ENCODE measurements around the gene STK38L. TPM values are rescaled to one million over a fixed set of nuclear protein-coding genes. Genes with fewer than 3 reads are reported as not detected.

STK38L gene
- 17.6 and 19.4 TPM in 2 replicates for total RNA-seq (2014; rRNA removed; shearing (Covaris generic))
- polyA plus RNA-seq (2014; cell fraction: nucleus; rRNA removed) = 12.1 and 12.2 TPM in 2 replicates

- peak; percentile 94 for DNase-seq (ENCODE audit: extremely low read depth, low read depth)
Observed at GRCh38 chr12:27243804-27244688, at the start of gene STK38L. STK38L (plus strand) TSS chr12:27244286; CDS start chr12:27297721, 53,435 bp downstream.

GRCh38 chr12:27194644-27195043, 49.4 kb upstream of the STK38L start:
- no peak for DNase-seq (ENCODE audit: extremely low read depth, low read depth)

GRCh38 chr12:27198036-27198435, 46.0 kb upstream of the STK38L start:
- no peak for DNase-seq (ENCODE audit: extremely low read depth, low read depth)

DNA sequence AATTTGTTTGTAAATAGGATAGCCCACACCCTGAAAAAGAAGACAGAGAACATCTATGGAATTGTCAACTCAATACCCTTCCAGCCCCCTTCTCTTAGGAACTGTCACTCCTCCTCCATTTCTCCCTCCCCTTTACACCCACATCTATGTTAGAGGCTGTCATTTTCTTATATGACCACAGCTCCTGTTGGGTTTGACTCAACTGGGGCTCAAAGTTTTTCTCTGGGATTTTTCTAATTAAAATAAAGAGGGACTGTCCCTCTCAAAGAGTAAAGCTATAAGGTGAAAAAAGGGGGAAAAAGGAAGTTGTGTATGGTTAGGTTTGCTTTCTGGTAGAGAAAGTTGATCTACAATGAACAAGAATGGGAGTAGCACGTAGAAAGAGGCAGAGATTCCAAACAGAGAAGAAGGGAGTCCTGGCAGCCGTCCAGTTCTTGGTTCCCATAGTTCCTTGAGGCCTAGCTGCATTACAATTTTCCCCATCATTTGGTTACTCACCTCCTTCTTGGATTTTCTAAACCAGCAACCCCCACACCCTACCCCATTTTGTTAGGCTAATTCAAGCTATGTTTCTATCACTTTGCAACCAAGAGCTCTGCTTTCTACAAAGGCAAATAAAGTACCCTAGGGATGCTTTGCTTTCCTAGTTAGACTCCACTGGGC, 44.3 kb upstream of the STK38L start:
- DNase-seq (ENCODE audit: extremely low read depth, low read depth) = no peak

GRCh38 chr12:27201169-27201568, 42.9 kb upstream of the STK38L start:
- DNase-seq (ENCODE audit: extremely low read depth, low read depth) = no peak

DNA sequence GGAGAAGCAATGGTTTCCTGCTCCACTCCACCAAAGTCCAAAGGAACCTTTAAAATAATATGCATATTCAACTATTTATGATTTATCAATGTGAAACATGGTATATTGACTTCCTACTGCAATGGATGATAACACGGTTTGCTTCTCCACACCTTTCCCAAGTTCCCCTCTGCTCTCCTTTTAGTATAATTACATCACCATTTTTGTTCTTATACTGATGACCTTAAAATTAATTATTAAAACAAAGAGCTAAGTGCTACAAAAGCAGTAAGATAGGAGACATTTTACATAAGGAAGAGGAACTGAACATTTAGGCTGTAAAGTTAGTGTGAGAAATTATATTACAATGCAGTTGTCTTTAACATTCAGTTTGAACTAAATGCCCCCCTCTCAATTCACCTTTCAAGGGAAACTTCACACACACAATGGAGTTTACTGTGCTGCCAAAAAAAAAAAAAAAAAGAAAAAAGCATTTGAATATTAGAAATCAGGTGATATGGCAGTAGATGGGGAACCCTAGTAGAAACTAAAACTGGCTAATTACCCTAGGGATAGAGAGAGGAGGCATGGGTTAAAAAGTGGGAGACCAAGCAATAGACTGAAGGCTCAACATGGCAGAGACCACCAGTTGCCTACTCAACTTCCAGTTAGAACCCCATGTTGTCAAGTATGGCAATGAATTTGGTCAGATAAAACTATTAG, 37.1 kb upstream of the STK38L start:
- no peak for DNase-seq (ENCODE audit: extremely low read depth, low read depth)

GRCh38 chr12:27207615-27208413, 36.3 kb upstream of the STK38L start:
- no peak for DNase-seq (ENCODE audit: extremely low read depth, low read depth)

DNA sequence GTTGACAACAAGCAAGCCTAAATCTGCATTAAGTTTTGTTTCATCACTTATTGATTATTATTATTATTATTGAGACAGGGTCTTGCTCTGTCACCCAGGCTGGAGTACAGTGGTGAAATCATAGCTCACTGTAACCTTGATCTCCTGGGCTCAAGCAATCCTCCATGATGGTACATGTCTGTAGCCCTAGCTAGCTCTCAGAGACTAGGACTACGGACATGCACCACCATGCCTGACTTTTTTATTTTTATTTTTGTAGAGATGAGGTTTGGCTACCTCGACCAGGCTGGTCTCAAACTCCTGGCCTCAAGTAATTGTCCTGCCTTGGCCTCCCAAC, 35.7 kb upstream of the STK38L start:
- no peak for DNase-seq (ENCODE audit: extremely low read depth, low read depth)

DNA sequence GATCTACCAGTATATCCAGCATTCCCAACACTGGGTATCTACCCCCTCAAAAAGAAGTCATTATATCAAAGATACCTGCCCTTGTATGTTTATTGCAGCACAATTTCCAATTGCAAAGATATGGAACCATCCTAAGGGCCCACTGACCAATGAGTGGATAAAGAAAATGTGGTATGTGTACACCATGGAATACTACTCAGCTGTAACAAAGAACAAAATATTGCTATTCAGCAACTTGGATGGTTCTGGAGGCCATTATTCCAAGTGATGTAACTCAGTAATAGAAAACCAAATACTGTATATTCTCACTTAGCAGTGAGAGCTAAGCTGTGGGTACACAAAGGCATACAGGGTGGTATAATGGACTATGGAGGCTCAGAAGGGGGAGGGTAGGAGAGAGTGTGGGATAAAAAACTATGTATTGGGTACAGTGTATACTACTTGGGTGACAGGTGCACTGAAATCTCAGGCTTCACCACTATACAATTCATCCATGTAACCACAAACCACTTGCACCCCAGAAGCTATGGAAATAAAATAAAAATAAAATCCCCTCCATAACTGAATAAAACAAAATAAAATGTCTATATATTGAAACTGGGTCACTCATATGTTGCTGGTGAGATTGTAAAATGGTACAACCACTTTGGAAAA, 34.7 kb upstream of the STK38L start:
- no peak for DNase-seq (ENCODE audit: extremely low read depth, low read depth)

DNA sequence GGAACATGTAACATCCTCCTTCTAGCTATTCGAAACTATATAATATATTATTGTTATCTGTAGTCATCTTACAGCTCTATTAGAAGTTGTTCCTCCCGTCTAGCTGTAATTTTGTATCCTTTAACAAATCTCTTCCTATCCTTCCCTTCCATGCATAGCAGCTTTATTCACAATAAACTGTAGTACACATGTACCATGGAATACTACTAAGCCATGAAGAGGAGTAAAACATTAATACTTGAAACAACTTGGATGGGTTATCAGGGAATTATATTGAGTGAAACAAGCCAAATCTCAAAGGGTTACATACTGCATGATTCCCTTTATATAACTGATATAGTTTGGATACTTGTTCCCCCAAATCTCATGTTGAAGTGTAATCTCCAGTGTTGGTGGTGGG, 33.9 kb upstream of the STK38L start:
- DNase-seq (ENCODE audit: extremely low read depth, low read depth) = no peak

DNA sequence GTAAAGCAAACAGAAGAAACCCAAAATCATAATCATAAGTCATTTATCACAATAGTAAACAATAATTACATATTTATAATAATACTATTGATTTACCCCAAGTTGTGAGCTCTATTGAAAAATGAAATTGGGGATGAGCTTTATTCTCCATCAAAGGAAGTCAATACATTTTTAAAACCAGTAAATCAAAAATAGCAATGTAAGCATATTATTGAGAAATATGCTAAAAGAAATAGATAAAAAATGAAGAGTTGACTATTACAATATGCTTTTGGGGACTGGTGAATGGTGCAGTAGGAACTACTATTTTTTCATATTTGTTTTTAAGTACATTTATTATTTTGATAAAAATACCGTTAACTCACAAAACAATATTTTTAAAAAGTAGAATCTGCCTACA, 31.2 kb upstream of the STK38L start:
- no peak for DNase-seq (ENCODE audit: extremely low read depth, low read depth)

DNA sequence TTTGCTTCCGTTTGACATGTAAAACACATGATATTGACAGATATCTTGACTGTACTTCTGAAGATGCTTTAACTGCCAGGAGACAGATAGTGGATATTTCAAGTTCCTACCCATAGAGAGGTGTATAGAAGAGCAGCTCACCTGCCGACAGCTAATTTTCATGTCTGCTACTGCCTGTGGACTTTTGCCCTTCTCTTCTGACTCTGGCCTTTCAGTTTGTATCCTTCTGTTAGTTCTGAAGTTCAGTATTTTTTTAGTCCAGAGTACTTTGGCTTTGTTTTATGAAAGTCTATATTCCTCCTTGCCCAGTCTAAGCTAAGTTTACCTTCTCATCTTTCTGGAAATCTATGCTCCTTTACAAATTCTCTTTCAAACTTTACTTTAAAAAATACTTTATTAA, 30.8 kb upstream of the STK38L start:
- no peak for DNase-seq (ENCODE audit: extremely low read depth, low read depth)

DNA sequence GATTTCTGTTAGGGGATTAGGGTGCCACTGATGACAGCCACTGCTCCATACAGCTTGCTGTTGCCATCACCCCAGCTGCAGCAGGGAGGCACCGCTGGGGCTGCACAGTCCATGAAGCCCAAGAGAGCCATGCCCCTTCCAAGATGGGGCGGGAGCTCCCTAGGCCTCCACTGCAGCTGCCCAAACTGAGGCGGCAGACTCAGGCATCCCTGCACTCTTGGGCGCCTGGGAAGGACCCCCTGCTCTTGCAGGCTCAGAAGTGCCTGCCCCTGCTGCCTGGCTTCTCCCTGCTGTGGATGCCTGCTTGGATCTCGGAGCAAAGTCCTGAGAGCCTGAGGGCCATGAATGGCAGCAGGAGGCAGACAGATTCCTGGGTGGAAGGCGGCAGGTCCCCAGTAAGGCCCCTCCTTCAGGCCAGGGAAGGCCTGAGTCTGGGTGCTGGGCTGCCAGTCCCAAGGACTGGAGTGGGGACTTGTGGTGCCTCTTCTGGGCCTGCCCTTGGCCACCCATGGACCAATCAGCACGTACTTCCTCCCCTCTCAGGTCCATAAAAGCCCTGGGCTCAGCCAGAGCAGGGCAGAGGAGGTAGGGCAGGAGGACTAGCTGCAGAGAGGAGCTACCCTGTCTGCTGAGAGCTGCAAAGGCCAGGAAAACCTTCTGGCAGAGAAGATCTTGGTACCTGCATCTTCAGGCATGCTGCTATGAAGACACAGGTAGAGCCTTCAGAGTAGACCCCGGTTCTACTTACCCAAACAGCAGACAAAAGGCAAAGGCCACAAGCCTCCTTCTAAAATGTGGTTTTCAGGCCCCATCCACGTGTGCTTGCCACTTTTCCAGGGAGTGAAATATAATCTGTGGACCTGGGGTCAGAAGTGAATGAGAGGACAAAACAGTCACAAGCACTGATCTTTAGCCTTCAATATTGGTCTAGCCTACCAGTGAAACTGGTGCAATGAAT, 30.0 kb upstream of the STK38L start:
- DNase-seq (ENCODE audit: extremely low read depth, low read depth) = no peak

- DNase-seq (ENCODE audit: extremely low read depth, low read depth) = no peak
Observed at GRCh38 chr12:27217590-27217989, 26.5 kb upstream of the STK38L start.

DNA sequence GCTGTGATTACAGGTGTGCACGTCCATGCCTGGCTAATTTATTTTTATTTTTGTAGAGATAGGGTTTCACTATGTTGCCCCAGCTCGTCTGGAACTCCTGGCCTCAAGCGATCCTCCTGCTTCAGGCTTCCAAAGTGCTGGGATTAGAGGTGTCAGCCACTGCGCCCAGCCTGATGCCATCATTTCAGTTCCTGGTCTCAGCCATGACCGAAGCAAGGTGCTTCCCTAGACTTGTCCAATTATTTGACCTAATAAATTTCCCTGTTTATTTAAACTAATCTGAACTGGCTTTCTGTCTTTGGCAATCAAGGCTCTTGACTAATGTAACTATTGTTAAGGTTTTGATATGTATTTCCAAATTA, 24.4 kb upstream of the STK38L start:
- no peak for DNase-seq (ENCODE audit: extremely low read depth, low read depth)

DNA sequence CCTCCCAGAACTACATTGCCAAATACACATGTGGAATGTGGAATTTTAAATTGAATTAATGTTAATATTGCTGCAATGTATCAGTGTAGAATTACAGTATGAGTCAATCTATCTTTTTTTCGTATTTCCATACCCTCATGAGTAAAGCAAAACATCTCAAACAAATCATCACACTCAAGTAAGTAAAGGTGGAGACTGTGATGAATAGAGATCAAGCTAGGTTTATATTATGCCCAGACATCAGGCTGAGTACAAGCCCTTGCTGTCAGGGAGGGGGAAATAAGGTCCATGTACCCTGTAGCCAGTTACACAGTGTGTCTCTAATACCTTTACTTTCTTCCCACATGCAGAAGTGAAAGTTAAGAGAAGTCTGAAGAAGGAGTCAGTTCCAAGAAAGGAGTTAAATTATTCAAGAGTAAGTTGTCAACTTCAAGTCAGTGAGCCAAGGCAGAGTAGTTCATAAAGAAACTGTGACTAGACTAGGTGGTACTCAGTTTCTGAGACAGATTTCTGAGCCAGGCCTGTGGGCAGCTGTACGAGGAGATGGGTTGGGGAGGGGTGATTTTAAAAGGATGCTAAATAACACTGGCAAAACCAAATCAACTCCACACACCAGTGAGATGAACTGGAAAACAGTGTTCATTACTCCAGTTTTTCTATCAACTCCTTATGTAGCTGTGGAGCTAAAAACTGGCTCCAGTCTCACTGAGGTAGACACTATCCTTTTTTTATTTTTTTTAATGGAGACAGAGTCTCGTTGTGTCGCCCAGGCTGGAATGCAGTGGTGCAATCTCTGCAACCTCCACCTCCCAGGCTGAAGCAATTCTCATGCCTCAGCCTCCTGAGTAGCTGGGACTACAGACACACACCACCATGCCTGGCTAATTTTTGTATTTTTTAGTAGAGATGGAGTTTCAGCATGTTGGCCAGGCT, 23.8 kb upstream of the STK38L start:
- DNase-seq (ENCODE audit: extremely low read depth, low read depth) = no peak

DNA sequence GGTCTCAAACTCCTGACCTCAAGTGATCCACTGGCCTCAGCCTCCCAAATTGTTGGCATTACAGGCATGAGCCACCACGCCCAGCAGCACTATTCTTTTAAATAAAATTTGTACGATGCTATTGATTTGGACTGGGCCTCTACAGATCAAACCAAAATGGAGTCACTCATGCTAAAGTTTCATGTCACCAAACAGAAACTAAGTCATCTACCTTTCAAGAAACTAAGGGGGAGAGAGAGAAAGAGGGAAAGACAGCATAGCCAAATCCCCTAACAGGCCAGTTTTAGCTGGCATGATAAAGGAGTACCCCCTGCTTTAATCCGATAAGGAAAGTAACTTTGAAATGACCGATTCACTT, 23.1 kb upstream of the STK38L start:
- DNase-seq (ENCODE audit: extremely low read depth, low read depth) = no peak

All from NCI-H460 (cell line).